Tibial nerve (tissue), 4 donors: Measurements from ENCODE around the gene TMEM132A.

Experiments used
- EP300 ChIP-seq, 2 donors: sonication (generic); formaldehyde crosslinking; IDR thresholded peaks; one replicate each; pipeline ENCODE4 v1.6.1; 2017; ENCODE audit warnings: antibody characterized with exemption in 2 of 2, mild to moderate bottlenecking in 1 of 2
- POLR2A ChIP-seq, 2 donors: fragments of 450-650 bp; IDR thresholded peaks; one replicate each; pipeline ENCODE4 v1.6.1; 2017; ENCODE audit warnings: antibody characterized with exemption in 2 of 2, mild to moderate bottlenecking in 2 of 2, moderate library complexity in 2 of 2
- TF ChIP-seq, protein P1 (sequence below), 5 experiments: fragments of 200-600 bp in 3 of 5; fragments of 450-650 bp in 2 of 5; sonication (generic) in 3 of 5; IDR thresholded peaks; one replicate each; pipeline ENCODE4 v1.5.1; 2016 to 2019; ENCODE audit warnings: antibody characterized with exemption in 5 of 5, mild to moderate bottlenecking in 3 of 5, moderate library complexity in 2 of 5

DNA sequence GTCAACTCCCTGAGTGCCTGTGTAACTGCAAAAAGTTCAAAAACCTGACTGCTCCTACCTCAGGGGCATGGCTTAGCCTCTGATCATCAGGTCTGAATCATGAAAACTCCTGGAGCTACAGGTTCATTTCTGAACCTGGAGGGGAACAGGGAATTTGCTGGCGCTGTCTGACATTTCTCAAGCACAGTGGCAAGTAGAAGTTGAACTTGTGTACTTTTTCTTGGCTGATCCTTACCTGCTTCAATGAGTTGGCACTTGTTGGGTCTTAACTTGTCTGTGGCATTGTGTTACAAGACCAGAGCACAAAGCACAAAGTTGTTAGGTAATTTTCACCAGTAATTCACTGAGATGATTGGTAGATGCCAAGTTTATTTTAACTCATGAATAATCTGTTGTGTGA is 7.0 kb upstream of the TMEM132A start:
- TF ChIP-seq, protein P1, sequence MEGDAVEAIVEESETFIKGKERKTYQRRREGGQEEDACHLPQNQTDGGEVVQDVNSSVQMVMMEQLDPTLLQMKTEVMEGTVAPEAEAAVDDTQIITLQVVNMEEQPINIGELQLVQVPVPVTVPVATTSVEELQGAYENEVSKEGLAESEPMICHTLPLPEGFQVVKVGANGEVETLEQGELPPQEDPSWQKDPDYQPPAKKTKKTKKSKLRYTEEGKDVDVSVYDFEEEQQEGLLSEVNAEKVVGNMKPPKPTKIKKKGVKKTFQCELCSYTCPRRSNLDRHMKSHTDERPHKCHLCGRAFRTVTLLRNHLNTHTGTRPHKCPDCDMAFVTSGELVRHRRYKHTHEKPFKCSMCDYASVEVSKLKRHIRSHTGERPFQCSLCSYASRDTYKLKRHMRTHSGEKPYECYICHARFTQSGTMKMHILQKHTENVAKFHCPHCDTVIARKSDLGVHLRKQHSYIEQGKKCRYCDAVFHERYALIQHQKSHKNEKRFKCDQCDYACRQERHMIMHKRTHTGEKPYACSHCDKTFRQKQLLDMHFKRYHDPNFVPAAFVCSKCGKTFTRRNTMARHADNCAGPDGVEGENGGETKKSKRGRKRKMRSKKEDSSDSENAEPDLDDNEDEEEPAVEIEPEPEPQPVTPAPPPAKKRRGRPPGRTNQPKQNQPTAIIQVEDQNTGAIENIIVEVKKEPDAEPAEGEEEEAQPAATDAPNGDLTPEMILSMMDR (IDR thresholded peaks at IDR 0.05) = no peak
- no peak for TF ChIP-seq POLR2A (IDR thresholded peaks at IDR 0.05)
- no peak for TF ChIP-seq EP300 (IDR thresholded peaks at IDR 0.05)
